H54 (cell line): ENCODE data around the gene DDN.

Experiments used
- DNase-seq: peaks from one replicate; pipeline ENCODE4 v3.0.0; 2011; ENCODE audit warnings: low spot score, mixed read lengths; ENCODE audit not compliant: insufficient read length
- FAIRE-seq: peaks from 3 replicates; lab custom pipeline; 2011; peaks lifted over from hg19 to GRCh38; lab: Jason Lieb, UNC
- POLR2A ChIP-seq: IDR thresholded peaks from 2 replicates; pipeline ENCODE4 v1.6.1; 2011; ENCODE audit warnings: low read depth, mild to moderate bottlenecking, low read length

The DDN gene

GRCh38 chr12:48999371-49000131, at the start of gene DDN:
Gene DDN, minus strand, starts transcription at chr12:48999375. Its CDS starts 88 bp downstream, at chr12:48999287.
- TF ChIP-seq POLR2A = no peak
- no peak for FAIRE-seq
- no peak for DNase-seq

DNA sequence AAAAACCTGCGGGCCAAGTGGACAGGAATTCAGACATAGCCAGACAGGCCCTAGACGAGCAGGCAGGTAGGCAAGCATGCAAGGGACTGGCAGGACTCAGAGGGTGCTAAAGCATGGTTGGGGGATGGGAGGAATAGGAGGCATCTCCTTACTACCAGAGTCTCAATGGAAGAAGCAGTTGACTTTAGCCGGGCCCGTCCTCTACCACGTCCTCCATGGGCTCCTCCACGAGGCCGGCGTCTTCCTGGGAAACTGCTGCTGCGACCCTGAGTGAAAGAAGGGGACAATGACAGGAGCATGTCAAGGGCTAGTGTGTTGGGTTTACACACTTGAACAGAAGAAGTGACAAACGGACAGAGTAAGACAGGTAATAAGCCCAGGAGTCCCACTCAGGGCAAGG, 49.8 kb upstream of the DDN start:
- TF ChIP-seq POLR2A = no peak
- DNase-seq (no peak), FAIRE-seq (no peak)

DNA sequence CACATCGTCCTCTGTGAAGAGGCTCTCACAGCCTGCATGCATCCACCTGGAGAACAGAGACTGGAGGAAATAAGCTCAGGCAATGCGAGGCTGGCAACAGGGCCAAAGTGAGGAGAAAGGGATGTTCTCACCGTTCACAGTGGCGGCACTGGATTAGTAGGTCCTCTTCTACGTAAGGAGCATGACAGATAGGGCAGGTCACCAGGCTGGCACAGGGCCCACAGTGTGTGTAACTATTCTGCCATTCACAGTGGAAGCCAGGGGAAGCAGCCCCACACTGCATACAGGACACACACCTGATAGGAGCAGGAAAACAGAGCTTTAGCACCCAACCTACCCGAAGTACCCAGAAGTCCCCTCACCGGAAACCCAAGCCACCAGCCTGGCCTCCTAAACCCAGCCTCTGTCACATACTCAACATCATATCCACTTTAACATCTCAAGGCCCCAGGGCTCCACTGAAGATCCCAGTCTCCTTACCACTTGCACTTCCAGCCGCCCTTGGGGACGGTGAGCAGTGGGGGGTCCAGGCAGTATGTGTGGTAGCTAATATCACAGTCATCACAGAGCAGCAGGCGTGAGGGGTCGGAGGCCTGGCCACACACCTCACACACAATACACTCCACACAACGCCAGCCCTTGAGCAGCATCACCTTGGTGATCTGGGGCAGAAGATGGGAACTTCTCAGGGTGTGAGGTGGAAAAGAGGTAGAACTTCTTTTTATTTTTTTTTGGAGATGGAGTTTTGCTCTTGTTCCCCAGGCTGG, 47.1 kb upstream of the DDN start:
- FAIRE-seq (no peak), DNase-seq (no peak)
- no peak for TF ChIP-seq POLR2A

DNA sequence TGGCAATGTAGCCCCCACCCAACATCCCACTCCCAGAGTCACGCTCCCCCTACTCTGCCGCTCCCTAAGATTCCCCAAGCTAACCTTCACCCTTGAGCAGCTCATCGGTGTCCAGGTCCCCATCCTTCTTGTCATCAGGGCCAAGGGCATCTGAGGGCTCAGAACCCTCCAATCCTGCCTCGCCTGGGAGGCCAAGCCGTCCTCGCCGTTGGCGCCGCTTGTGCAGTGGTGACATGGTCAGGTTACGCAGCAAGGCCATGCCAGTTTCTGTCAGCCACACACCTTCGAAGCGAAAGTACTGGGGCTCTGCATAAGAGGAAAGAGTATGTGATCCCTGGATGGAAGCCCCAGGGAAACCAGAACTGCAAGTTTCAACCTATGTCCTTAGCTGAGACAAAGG, 45.5 kb upstream of the DDN start:
- FAIRE-seq (no peak), DNase-seq (no peak)
- TF ChIP-seq POLR2A = no peak

DNA sequence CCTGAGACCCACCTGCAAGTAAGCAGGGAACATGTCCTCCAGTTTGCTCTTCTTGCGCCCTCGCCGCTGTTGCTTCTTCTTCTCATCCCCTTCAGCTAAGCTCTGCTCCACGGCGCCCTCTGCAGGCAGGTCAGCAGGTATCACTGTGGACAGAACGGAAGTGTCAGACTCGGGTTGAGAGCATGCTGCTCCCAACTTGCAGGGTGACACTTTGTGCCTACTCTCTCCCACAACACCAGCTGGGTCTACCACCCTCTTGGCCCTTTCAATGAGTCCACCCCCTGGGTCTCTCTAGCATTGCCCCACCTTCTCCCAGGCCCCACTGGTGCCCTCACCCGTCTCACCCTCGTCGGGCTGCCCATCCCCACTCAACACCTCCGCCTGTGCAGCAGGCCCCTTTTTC, 44.7 kb upstream of the DDN start:
- FAIRE-seq (no peak), DNase-seq (no peak)
- no peak for TF ChIP-seq POLR2A

- DNase-seq (no peak), FAIRE-seq (no peak)
- no peak for TF ChIP-seq POLR2A
These were observed 44.1 kb upstream of the DDN start for GRCh38 chr12:49043241-49043640.

DNA sequence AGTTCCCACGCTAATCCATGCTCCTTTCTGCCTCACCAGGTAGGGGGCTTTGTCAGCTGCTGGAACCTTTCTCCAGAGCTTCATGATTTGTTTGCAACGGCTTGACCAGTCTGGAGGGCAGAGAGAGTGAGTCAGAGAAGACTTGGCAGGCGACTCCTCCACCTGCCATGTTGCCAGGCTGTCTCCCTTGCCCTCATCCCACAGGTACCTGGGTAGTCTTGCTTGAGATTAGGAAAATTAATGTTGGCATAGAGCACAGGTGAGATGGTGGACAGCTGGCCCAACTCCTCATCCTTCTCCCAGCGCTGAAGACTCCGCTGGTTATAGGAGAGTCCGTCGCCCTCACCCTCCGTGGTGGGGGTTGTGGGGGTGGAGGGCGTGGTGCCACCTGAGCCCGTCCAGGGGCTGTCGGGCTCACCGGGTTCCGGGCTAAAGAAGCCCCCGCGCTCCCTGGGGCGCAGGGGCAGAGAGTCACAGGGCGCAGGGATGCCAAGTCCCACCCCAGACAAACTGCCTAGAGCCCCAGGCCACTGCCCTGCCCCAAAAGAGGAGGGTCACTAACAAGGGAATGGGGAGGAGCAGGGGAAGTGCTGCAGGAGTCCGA, 42.8 kb upstream of the DDN start:
- FAIRE-seq = no peak
- DNase-seq = no peak
- no peak for TF ChIP-seq POLR2A

- FAIRE-seq (no peak), DNase-seq (no peak)
- TF ChIP-seq POLR2A = no peak
These were observed 42.1 kb upstream of the DDN start for GRCh38 chr12:49041036-49041880.

DNA sequence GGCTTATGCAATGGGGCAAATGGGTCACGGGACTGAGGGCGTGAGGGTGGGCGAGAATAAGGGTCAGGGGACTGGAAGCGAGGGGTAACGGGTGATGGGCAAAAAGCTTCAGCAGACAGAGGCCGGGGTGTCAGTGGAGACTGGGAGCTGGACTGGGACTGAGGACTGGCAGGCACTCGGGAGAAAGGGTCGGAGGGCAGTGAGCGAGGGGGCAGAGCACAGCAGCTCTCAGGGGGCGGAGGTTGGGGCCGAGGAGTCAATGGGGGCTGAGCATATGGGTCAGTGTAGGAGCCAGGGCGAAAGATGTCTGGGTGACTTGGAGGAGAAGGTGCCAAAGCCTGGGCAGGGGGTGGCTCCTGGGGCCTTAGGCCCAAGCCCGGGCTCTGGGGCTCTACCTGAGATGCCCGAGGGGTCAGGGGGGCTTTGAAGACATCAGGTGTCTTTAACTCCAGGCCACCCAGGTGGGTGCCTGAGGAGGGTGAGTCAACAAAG, 41.2 kb upstream of the DDN start:
- TF ChIP-seq POLR2A = no peak
- FAIRE-seq = no peak
- no peak for DNase-seq

DNA sequence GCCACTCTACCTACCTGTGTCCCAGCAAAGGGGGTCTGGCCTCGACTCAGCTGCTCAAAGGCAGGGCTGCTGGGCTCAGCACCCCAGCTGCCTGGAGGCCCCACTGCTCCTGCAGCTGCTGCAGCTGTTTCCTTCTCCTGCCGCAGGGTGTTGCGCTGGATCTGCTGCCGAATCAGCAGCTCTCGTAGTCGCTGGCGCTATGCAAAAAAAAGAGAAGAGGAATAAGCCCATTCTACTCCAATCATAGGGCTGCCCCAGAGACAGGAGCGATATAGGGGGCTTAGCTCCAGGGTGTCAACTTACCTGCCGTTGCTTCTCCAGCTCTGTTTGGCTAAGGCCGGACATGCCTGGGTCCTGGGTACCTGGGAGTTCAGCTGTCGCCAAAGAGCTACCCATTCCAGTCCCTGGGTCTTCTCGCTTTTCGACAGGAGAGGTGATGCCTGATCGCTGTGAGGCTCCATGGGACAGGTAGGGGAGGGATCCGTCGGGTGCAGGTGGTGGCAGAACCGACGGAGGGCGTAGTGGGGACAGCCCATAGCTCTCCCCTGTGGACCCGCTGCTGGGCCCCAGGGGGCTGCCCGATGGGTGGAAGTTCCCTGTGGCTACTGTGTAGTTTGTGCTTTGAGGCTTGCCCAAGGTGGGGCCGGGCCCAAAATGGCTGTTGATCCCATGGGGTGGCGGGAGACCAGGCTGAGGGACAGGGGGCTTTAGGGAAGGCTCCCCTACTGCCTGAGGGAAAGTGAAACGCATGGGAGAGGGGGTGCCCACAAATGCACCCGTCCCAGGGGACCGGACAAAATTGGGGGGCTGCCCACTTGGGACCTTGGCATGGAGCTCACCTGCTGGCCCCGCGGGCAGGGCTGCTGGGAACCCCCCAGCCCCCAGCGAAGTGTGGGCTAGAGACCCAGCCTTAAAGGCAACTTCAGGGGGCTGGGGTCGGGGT, 40.5 kb upstream of the DDN start:
- FAIRE-seq (no peak), DNase-seq (no peak)
- no peak for TF ChIP-seq POLR2A

DNA sequence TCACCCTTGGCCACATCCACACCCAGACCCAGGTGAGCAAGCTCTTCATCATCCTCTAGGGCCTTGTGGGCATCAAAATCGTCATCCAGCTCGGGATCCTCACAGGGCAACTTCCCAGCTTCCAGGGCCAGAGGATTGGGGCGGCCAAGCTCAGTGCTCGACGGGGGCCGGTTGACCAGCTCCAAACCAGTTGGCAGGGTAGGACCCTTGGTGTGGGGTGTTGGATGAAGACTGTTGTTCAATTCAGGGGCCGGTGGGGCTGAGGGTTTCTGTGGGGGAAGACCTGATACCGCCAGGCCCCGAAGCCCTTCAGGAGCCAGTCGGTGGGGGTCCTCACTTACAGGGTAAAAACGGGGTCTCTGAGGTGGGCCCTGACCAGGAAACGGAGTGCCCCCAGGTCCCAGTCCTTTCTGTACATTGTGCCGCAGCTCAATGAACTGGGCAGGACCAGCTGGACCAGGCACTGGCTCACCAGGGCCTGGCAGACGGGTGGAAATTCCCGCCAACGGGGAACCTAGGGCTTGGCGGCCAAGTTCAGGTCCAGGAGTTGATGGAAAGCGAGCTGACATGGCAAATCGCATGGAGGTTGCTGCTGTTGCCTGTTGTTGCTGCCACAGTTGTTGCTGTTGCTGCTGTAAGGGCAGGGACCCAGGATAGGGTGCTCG, 39.2 kb upstream of the DDN start:
- FAIRE-seq (no peak), DNase-seq (no peak)
- TF ChIP-seq POLR2A = no peak

DNA sequence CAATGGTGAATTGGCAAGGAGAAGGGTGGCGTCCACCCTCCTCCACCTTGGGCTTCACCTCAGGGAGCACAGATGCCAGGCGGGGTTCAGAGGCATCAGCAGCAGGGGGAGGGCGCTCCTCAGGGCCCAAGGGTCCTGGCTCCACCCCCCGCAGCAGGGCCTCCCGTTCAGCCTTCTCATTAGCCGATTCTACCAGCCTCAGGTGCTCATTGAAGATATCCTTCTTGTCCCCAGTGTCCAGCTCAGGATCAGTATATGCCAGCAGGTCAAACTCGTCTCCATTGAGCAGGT, 38.7 kb upstream of the DDN start:
- DNase-seq (no peak), FAIRE-seq (no peak)
- no peak for TF ChIP-seq POLR2A
